Measurements from ENCODE around the gene PGC. TPM values are rescaled to one million over a fixed set of nuclear protein-coding genes. Genes with fewer than 3 reads are reported as not detected.
"Not testable (repeated sequence)": the region's sequence is repeated elsewhere in the genome, so short reads cannot be mapped to it uniquely, and the experiment has no call there.

PGC gene
- total RNA-seq, 2 donors from 2014 or later = not detected

GRCh38 chr6:41779336-41779735 lies 32.1 kb upstream of the PGC start:
- DNase-seq (no peak), ATAC-seq (no peak)
- intact Hi-C loops (cut with DNase I) = loop anchor here in 1 of 2 donors (5.0 to 10.0 kb wide), 2 partner anchors 75 to 412 kb away; no protein-coding TSS in a partner anchor

- intact Hi-C loops (cut with DNase I) = loop anchor here in 1 of 2 donors (5.0 to 10.0 kb wide), 2 partner anchors 74 to 412 kb away; no protein-coding TSS in a partner anchor
- ATAC-seq (no peak), DNase-seq (no peak)
Observed at GRCh38 chr6:41778895-41779294, 31.7 kb upstream of the PGC start.

- no peak for DNase-seq
- no peak for ATAC-seq
Observed at GRCh38 chr6:41777551-41778285, 30.5 kb upstream of the PGC start.

GRCh38 chr6:41775293-41775882 lies 28.2 kb upstream of the PGC start:
- intact Hi-C loops (cut with DNase I) = loop anchor here in 1 of 2 donors (5.0 to 10.0 kb wide), 2 partner anchors 71 to 408 kb away; no protein-coding TSS in a partner anchor
- DNase-seq (no peak), ATAC-seq (no peak)

More at GRCh38 chr6:41777551-41778285, 30.5 kb upstream of the PGC start:
- intact Hi-C loops (cut with DNase I) = loop anchor here in 1 of 2 donors (5.0 to 10.0 kb wide), 2 partner anchors 73 to 410 kb away; no protein-coding TSS in a partner anchor

GRCh38 chr6:41774841-41775240 lies 27.6 kb upstream of the PGC start:
- no peak for DNase-seq
- ATAC-seq = no peak
- intact Hi-C loops (cut with DNase I) = loop anchor here in 1 of 2 donors (5.0 to 10.0 kb wide), 2 partner anchors 70 to 408 kb away; no protein-coding TSS in a partner anchor

- intact Hi-C loops (cut with DNase I) = loop anchor here in 1 of 2 donors (10.0 kb wide), 1 partner anchor 67 kb away; no protein-coding TSS in a partner anchor
- DNase-seq = no peak
- no peak for ATAC-seq
Observed at GRCh38 chr6:41771058-41771983, 24.1 kb upstream of the PGC start.

- DNase-seq = no peak
- intact Hi-C loops (cut with DNase I) = loop anchor here in 1 of 2 donors (10.0 kb wide), 1 partner anchor 66 kb away; no protein-coding TSS in a partner anchor
- no peak for ATAC-seq
Observed at GRCh38 chr6:41770381-41771057, 23.3 kb upstream of the PGC start.

GRCh38 chr6:41769376-41769775 lies 22.2 kb upstream of the PGC start:
- no peak for DNase-seq
- ATAC-seq = no peak
- intact Hi-C loops (cut with DNase I) = no loop called here

GRCh38 chr6:41768545-41769308 lies 21.5 kb upstream of the PGC start:
- no peak for ATAC-seq
- DNase-seq = no peak
- intact Hi-C loops (cut with DNase I) = no loop called here

GRCh38 chr6:41767112-41767833 lies 20.1 kb upstream of the PGC start:
- peak; percentile 87 to 89 for ATAC-seq
- peak; percentile 62 for DNase-seq
- intact Hi-C loops (cut with DNase I) = no loop called here

- DNase-seq; ATAC-seq; intact Hi-C loops (cut with DNase I): not testable (repeated sequence)
Observed at GRCh38 chr6:41766043-41766664, 19.0 kb upstream of the PGC start.

GRCh38 chr6:41763470-41763869 lies 16.3 kb upstream of the PGC start:
- intact Hi-C loops (cut with DNase I) = no loop called here
- DNase-seq (no peak), ATAC-seq (no peak)

- DNase-seq (no peak), ATAC-seq (no peak)
- intact Hi-C loops (cut with DNase I) = no loop called here
Observed at GRCh38 chr6:41759905-41760579, 12.8 kb upstream of the PGC start.

GRCh38 chr6:41759106-41759904 lies 12.1 kb upstream of the PGC start:
- intact Hi-C loops (cut with DNase I) = no loop called here
- DNase-seq (no peak), ATAC-seq (no peak)

- ATAC-seq = no peak
- intact Hi-C loops (cut with DNase I) = no loop called here
- DNase-seq = no peak
Observed at GRCh38 chr6:41758641-41759035, 11.4 kb upstream of the PGC start.
